ENCODE results near the gene MYH1. TPM values are rescaled to one million over a fixed set of nuclear protein-coding genes. Genes with fewer than 3 reads are reported as not detected.
A peak's percentile ranks its signal among the peaks of the same experiment; 100 is the strongest.

Gene MYH1
- total and polyA plus RNA-seq, 2 of the 13 experiments (the other 11 are each of a cell fraction or from before 2014, with no cell fraction given), result 0.01 TPM; not detected in 1

GRCh38 chr17:10460062-10460461, 58.3 kb downstream of the MYH1 start (continued):
- TF ChIP-seq MED1 (CRISPR knock-in tag; IDR thresholded peaks at IDR 0.05) (peak; percentile 25; the same call in 1 of the 2 replicates), STAT6 (CRISPR knock-in tag; IDR thresholded peaks at IDR 0.05; ENCODE audit: borderline replicate concordance) (no peak), DPF2 (CRISPR knock-in tag; IDR thresholded peaks at IDR 0.05; ENCODE audit: borderline replicate concordance, low read depth) (no peak), MIXL1 (CRISPR knock-in tag; IDR thresholded peaks at IDR 0.05) (peak; percentile 52; the same call in 1 of the 2 replicates), FOXK1 (CRISPR knock-in tag; IDR thresholded peaks at IDR 0.05; ENCODE audit: borderline replicate concordance, low read depth) (peak; percentile 52; the same call in 1 of the 2 replicates), ATF4 (CRISPR knock-in tag; IDR thresholded peaks at IDR 0.05) (0 out of 4 replicates have a peak, but pooled peaks of 1 of the 2 experiments have one; percentile 17), SIN3A (IDR thresholded peaks at IDR 0.05; ENCODE audit: borderline replicate concordance, low read depth, low read length) (no peak), ARID5B (CRISPR knock-in tag; IDR thresholded peaks at IDR 0.05) (peak; percentile 84), ZGPAT (CRISPR knock-in tag; IDR thresholded peaks at IDR 0.05) (0 out of 2 replicates have a peak, but pooled peaks have one; percentile 36), CENPX (CRISPR knock-in tag; IDR thresholded peaks at IDR 0.05) (no peak), KLF16 (CRISPR knock-in tag; IDR thresholded peaks at IDR 0.05) (no peak)
- TF ChIP-seq, protein P1, sequence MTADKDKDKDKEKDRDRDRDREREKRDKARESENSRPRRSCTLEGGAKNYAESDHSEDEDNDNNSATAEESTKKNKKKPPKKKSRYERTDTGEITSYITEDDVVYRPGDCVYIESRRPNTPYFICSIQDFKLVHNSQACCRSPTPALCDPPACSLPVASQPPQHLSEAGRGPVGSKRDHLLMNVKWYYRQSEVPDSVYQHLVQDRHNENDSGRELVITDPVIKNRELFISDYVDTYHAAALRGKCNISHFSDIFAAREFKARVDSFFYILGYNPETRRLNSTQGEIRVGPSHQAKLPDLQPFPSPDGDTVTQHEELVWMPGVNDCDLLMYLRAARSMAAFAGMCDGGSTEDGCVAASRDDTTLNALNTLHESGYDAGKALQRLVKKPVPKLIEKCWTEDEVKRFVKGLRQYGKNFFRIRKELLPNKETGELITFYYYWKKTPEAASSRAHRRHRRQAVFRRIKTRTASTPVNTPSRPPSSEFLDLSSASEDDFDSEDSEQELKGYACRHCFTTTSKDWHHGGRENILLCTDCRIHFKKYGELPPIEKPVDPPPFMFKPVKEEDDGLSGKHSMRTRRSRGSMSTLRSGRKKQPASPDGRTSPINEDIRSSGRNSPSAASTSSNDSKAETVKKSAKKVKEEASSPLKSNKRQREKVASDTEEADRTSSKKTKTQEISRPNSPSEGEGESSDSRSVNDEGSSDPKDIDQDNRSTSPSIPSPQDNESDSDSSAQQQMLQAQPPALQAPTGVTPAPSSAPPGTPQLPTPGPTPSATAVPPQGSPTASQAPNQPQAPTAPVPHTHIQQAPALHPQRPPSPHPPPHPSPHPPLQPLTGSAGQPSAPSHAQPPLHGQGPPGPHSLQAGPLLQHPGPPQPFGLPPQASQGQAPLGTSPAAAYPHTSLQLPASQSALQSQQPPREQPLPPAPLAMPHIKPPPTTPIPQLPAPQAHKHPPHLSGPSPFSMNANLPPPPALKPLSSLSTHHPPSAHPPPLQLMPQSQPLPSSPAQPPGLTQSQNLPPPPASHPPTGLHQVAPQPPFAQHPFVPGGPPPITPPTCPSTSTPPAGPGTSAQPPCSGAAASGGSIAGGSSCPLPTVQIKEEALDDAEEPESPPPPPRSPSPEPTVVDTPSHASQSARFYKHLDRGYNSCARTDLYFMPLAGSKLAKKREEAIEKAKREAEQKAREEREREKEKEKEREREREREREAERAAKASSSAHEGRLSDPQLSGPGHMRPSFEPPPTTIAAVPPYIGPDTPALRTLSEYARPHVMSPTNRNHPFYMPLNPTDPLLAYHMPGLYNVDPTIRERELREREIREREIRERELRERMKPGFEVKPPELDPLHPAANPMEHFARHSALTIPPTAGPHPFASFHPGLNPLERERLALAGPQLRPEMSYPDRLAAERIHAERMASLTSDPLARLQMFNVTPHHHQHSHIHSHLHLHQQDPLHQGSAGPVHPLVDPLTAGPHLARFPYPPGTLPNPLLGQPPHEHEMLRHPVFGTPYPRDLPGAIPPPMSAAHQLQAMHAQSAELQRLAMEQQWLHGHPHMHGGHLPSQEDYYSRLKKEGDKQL (CRISPR knock-in tag; IDR thresholded peaks at IDR 0.05; ENCODE audit: low read depth), result 0 out of 2 replicates have a peak, but pooled peaks have one; percentile 24
- TF ChIP-seq, protein P2, sequence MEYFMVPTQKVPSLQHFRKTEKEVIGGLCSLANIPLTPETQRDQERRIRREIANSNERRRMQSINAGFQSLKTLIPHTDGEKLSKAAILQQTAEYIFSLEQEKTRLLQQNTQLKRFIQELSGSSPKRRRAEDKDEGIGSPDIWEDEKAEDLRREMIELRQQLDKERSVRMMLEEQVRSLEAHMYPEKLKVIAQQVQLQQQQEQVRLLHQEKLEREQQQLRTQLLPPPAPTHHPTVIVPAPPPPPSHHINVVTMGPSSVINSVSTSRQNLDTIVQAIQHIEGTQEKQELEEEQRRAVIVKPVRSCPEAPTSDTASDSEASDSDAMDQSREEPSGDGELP (IDR thresholded peaks at IDR 0.05; ENCODE audit: borderline replicate concordance, low read depth), result no peak
